Measurements from ENCODE around the gene PPP2R2C.

- TF ChIP-seq MXI1 (IDR thresholded peaks at IDR 0.05; ENCODE audit: borderline replicate concordance, low read depth, low read length): no peak
- TF ChIP-seq, protein P1, sequence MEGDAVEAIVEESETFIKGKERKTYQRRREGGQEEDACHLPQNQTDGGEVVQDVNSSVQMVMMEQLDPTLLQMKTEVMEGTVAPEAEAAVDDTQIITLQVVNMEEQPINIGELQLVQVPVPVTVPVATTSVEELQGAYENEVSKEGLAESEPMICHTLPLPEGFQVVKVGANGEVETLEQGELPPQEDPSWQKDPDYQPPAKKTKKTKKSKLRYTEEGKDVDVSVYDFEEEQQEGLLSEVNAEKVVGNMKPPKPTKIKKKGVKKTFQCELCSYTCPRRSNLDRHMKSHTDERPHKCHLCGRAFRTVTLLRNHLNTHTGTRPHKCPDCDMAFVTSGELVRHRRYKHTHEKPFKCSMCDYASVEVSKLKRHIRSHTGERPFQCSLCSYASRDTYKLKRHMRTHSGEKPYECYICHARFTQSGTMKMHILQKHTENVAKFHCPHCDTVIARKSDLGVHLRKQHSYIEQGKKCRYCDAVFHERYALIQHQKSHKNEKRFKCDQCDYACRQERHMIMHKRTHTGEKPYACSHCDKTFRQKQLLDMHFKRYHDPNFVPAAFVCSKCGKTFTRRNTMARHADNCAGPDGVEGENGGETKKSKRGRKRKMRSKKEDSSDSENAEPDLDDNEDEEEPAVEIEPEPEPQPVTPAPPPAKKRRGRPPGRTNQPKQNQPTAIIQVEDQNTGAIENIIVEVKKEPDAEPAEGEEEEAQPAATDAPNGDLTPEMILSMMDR (conservative IDR thresholded peaks at IDR 0.05; ENCODE audit: low read depth, low read length): no peak
Measured at GRCh38 chr4:6334203-6334887, 138.1 kb downstream of the PPP2R2C start.

All from IMR-90 (cell line).